IPS DF 6.9 (cell line): ENCODE measurements around the gene RRAGD.

Source experiments
- DNase-seq: peaks from one replicate; pipeline ENCODE4 v3.0.0-alpha.2; 2013; ENCODE audit warnings: low read depth, low spot score
- H3K27ac ChIP-seq: one replicate; pipeline ENCODE4 v1.5.1; 2013; ENCODE audit warnings: low read length, control low read depth
- H3K27me3 ChIP-seq: 2 replicates; pipeline ENCODE4 v1.6.1; 2013; ENCODE audit warnings: mild to moderate bottlenecking, low read length; ENCODE audit not compliant: control insufficient read depth, insufficient read depth
- H3K36me3 ChIP-seq: 2 replicates; pipeline ENCODE4 v1.6.1; 2013; ENCODE audit warnings: low read length; ENCODE audit not compliant: control insufficient read depth, insufficient read depth
- H3K4me1 ChIP-seq: 2 replicates; pipeline ENCODE4 v1.6.1; 2013; ENCODE audit warnings: low read length; ENCODE audit not compliant: control insufficient read depth, insufficient read depth
- H3K4me3 ChIP-seq: 2 replicates; pipeline ENCODE4 v1.5.1; 2013; ENCODE audit warnings: mild to moderate bottlenecking, low read length
- H3K9me3 ChIP-seq: 2 replicates; pipeline ENCODE4 v1.6.1; 2013; ENCODE audit warnings: low read length, inconsistent platforms; ENCODE audit not compliant: control insufficient read depth, insufficient read depth
- WGBS: extraction: QIAGEN DNeasy Blood & Tissue Kit; methylation state at CpG from one replicate; pipeline ENCODE4 v1.1.7; 2013; ENCODE audit warnings: mixed read lengths, missing lambda C conversion rate; ENCODE audit not compliant: insufficient read length, insufficient coverage; 5-methylcytosine and 5-hydroxymethylcytosine counted together

Gene RRAGD

GRCh38 chr6:89346433-89346832 lies 65.6 kb downstream of the RRAGD start:
- H3K4me3 ChIP-seq, result no peak overlapping the region
- no peaks in the 10 kb centered on the region for H3K36me3 ChIP-seq
- WGBS, result no CpG with 5 or more reads among the region's 4 CpGs
- H3K4me1 ChIP-seq, result no peaks in the 10 kb centered on the region
- no peaks in the 10 kb centered on the region for H3K9me3 ChIP-seq
- DNase-seq, result no peak
- no peaks in the 10 kb centered on the region for H3K27me3 ChIP-seq
- no peak overlapping the region for H3K27ac ChIP-seq

GRCh38 chr6:89339565-89339964 lies 72.5 kb downstream of the RRAGD start:
- Histone ChIP-seq H3K9me3 (no peaks in the 10 kb centered on the region), H3K4me3 (no peak overlapping the region), H3K4me1 (no peaks in the 10 kb centered on the region), H3K27me3 (no peaks in the 10 kb centered on the region), H3K27ac (no peak overlapping the region), H3K36me3 (no peaks in the 10 kb centered on the region)
- no peak for DNase-seq
- WGBS, result no CpG with 5 or more reads among the region's 2 CpGs

GRCh38 chr6:89335164-89335563 lies 76.9 kb downstream of the RRAGD start:
- Histone ChIP-seq H3K9me3 (no peaks in the 10 kb centered on the region), H3K27me3 (no peaks in the 10 kb centered on the region), H3K4me3 (no peak overlapping the region), H3K36me3 (no peaks in the 10 kb centered on the region), H3K4me1 (no peaks in the 10 kb centered on the region), H3K27ac (no peak overlapping the region)
- DNase-seq, result no peak
- WGBS, result no CpG with 5 or more reads among the region's 3 CpGs

GRCh38 chr6:89330910-89331309 lies 81.2 kb downstream of the RRAGD start:
- no peak for DNase-seq

GRCh38 chr6:89328976-89329375 lies 83.1 kb downstream of the RRAGD start:
- no peaks in the 10 kb centered on the region for H3K4me1 ChIP-seq
- no peaks in the 10 kb centered on the region for H3K36me3 ChIP-seq
- H3K27me3 ChIP-seq, result no peaks in the 10 kb centered on the region
- no peaks in the 10 kb centered on the region for H3K9me3 ChIP-seq
- H3K4me3 ChIP-seq, result no peak overlapping the region
- no CpG with 5 or more reads among the region's 1 CpG for WGBS
- DNase-seq, result no peak
- no peak overlapping the region for H3K27ac ChIP-seq

More at GRCh38 chr6:89330910-89331309, 81.2 kb downstream of the RRAGD start:
- H3K27ac ChIP-seq, result no peak overlapping the region
- no peaks in the 10 kb centered on the region for H3K36me3 ChIP-seq
- no peak overlapping the region for H3K4me3 ChIP-seq
- H3K9me3 ChIP-seq, result no peaks in the 10 kb centered on the region
- no peaks in the 10 kb centered on the region for H3K4me1 ChIP-seq
- WGBS, result no CpG with 5 or more reads among the region's 1 CpG
- H3K27me3 ChIP-seq, result no peaks in the 10 kb centered on the region

GRCh38 chr6:89324304-89324703 lies 87.8 kb downstream of the RRAGD start:
- Histone ChIP-seq H3K4me1 (no peaks in the 10 kb centered on the region), H3K36me3 (no peaks in the 10 kb centered on the region), H3K4me3 (no peak overlapping the region), H3K27ac (no peak overlapping the region), H3K9me3 (no peaks in the 10 kb centered on the region), H3K27me3 (no peaks in the 10 kb centered on the region)
- WGBS, result no CpG with 5 or more reads among the region's 3 CpGs
- no peak for DNase-seq

GRCh38 chr6:89323511-89323971 lies 88.5 kb downstream of the RRAGD start:
- no peaks in the 10 kb centered on the region for H3K27me3 ChIP-seq
- no peak overlapping the region for H3K4me3 ChIP-seq
- no peaks in the 10 kb centered on the region for H3K9me3 ChIP-seq
- DNase-seq, result no peak
- no peaks in the 10 kb centered on the region for H3K36me3 ChIP-seq
- WGBS, result no CpG with 5 or more reads among the region's 3 CpGs
- H3K4me1 ChIP-seq, result no peaks in the 10 kb centered on the region
- no peak overlapping the region for H3K27ac ChIP-seq

GRCh38 chr6:89321131-89321970 lies 90.7 kb downstream of the RRAGD start:
- no peak overlapping the region for H3K4me3 ChIP-seq
- no peak overlapping the region for H3K27ac ChIP-seq
- no peaks in the 10 kb centered on the region for H3K9me3 ChIP-seq
- H3K4me1 ChIP-seq, result no peaks in the 10 kb centered on the region
- DNase-seq, result no peak
- H3K36me3 ChIP-seq, result no peaks in the 10 kb centered on the region
- no CpG with 5 or more reads among the region's 9 CpGs for WGBS
- no peaks in the 10 kb centered on the region for H3K27me3 ChIP-seq

- DNase-seq, result no peak
- H3K9me3 ChIP-seq, result no peaks in the 10 kb centered on the region
- H3K27me3 ChIP-seq, result no peaks in the 10 kb centered on the region
- no CpG with 5 or more reads among the region's 6 CpGs for WGBS
- no peaks in the 10 kb centered on the region for H3K36me3 ChIP-seq
- H3K4me3 ChIP-seq, result no peak overlapping the region
- no peaks in the 10 kb centered on the region for H3K4me1 ChIP-seq
- H3K27ac ChIP-seq, result no peak overlapping the region
Observed at GRCh38 chr6:89320012-89320559, 92.0 kb downstream of the RRAGD start.

GRCh38 chr6:89317067-89317466 lies 95.0 kb downstream of the RRAGD start:
- no peak for DNase-seq
- no peaks in the 10 kb centered on the region for H3K36me3 ChIP-seq
- no peak overlapping the region for H3K27ac ChIP-seq
- H3K27me3 ChIP-seq, result no peaks in the 10 kb centered on the region
- no peaks in the 10 kb centered on the region for H3K9me3 ChIP-seq
- no peak overlapping the region for H3K4me3 ChIP-seq
- peaks cover 1% of the 10 kb centered on the region; the same call in 1 of the 2 replicates for H3K4me1 ChIP-seq
